ENCODE measurements around the gene TACR1.

The TACR1 gene

GRCh38 chr2:75142081-75142480, 57.2 kb downstream of the TACR1 start:
- DNase-seq: no peak

- no peak for DNase-seq
These were observed 59.0 kb downstream of the TACR1 start for GRCh38 chr2:75140288-75140687.

GRCh38 chr2:75139171-75139570, 60.1 kb downstream of the TACR1 start:
- DNase-seq: no peak

- DNase-seq: no peak
These were observed 60.8 kb downstream of the TACR1 start for GRCh38 chr2:75138528-75138927.

GRCh38 chr2:75135776-75136400, 63.4 kb downstream of the TACR1 start:
- DNase-seq: no peak

- no peak for DNase-seq
These were observed 64.5 kb downstream of the TACR1 start for GRCh38 chr2:75134860-75135259.

GRCh38 chr2:75133621-75134570, 65.4 kb downstream of the TACR1 start:
- peak; percentile 42 for DNase-seq

GRCh38 chr2:75130171-75130570, 69.1 kb downstream of the TACR1 start:
- peak; percentile 12 for DNase-seq

- no peak for DNase-seq
These were observed 75.4 kb downstream of the TACR1 start for GRCh38 chr2:75123876-75124275.

- DNase-seq: no peak
These were observed 86.0 kb downstream of the TACR1 start for GRCh38 chr2:75113231-75113869.

GRCh38 chr2:75108937-75109482, 90.3 kb downstream of the TACR1 start:
- DNase-seq: no peak

GRCh38 chr2:75102011-75102410, 97.3 kb downstream of the TACR1 start:
- DNase-seq: peak; percentile 22

- no peak for DNase-seq
These were observed 98.5 kb downstream of the TACR1 start for GRCh38 chr2:75100801-75101151.

GRCh38 chr2:75100011-75100800, 99.1 kb downstream of the TACR1 start:
- DNase-seq: peak; percentile 98

- DNase-seq: peak; percentile 67
These were observed 99.8 kb downstream of the TACR1 start for GRCh38 chr2:75099521-75099922.

- DNase-seq: peak; percentile 49
These were observed 100.5 kb downstream of the TACR1 start for GRCh38 chr2:75098856-75099255.

GRCh38 chr2:75097831-75098230, 101.5 kb downstream of the TACR1 start:
- DNase-seq: no peak

GRCh38 chr2:75094405-75094804, 104.9 kb downstream of the TACR1 start:
- DNase-seq: no peak

GRCh38 chr2:75090770-75091515, 108.4 kb downstream of the TACR1 start:
- no peak for DNase-seq

- DNase-seq: no peak
These were observed 109.8 kb downstream of the TACR1 start for GRCh38 chr2:75089471-75089870.

GRCh38 chr2:75088791-75089190, 110.5 kb downstream of the TACR1 start:
- no peak for DNase-seq

- peak; percentile 28 for DNase-seq
These were observed 111.6 kb downstream of the TACR1 start for GRCh38 chr2:75087736-75088135.

Data from fibroblast of skin of right biceps (primary cell).